HG03460 (cell line): ENCODE data around the gene KHDRBS2.

Experiments
- ATAC-seq: cut with Tn5 transposase; IDR thresholded peaks from one replicate; pipeline ENCODE4 v1.9.1; 2021; ENCODE audit not compliant: unreplicated experiment

KHDRBS2 gene

GRCh38 chr6:62039605-62040004, 246.4 kb downstream of the KHDRBS2 start:
- no peak for ATAC-seq

GRCh38 chr6:62037445-62037844, 248.6 kb downstream of the KHDRBS2 start:
- ATAC-seq = no peak

GRCh38 chr6:62035952-62036351, 250.1 kb downstream of the KHDRBS2 start:
- ATAC-seq = no peak

- ATAC-seq = no peak
Measured at GRCh38 chr6:62013719-62014118, 272.3 kb downstream of the KHDRBS2 start.

GRCh38 chr6:62009445-62009844, 276.6 kb downstream of the KHDRBS2 start:
- no peak for ATAC-seq

GRCh38 chr6:61989616-61990015, 296.4 kb downstream of the KHDRBS2 start:
- ATAC-seq = no peak

GRCh38 chr6:61980622-61981021, 305.4 kb downstream of the KHDRBS2 start:
- ATAC-seq = no peak

GRCh38 chr6:61977947-61978346, 308.1 kb downstream of the KHDRBS2 start:
- no peak for ATAC-seq

GRCh38 chr6:61977099-61977498, 308.9 kb downstream of the KHDRBS2 start:
- no peak for ATAC-seq

- ATAC-seq = no peak
Measured at GRCh38 chr6:61959196-61959595, 326.8 kb downstream of the KHDRBS2 start.

GRCh38 chr6:61953851-61954250, 332.2 kb downstream of the KHDRBS2 start:
- no peak for ATAC-seq

- no peak for ATAC-seq
Measured at GRCh38 chr6:61951586-61951985, 334.4 kb downstream of the KHDRBS2 start.

GRCh38 chr6:61950811-61951210, 335.2 kb downstream of the KHDRBS2 start:
- ATAC-seq = no peak

GRCh38 chr6:61949971-61950370, 336.1 kb downstream of the KHDRBS2 start:
- no peak for ATAC-seq

GRCh38 chr6:61949161-61949560, 336.9 kb downstream of the KHDRBS2 start:
- no peak for ATAC-seq

GRCh38 chr6:61947311-61947947, 338.6 kb downstream of the KHDRBS2 start:
- no peak for ATAC-seq

- no peak for ATAC-seq
Measured at GRCh38 chr6:61940919-61941318, 345.1 kb downstream of the KHDRBS2 start.

GRCh38 chr6:61935242-61935846, 350.7 kb downstream of the KHDRBS2 start:
- ATAC-seq = no peak

GRCh38 chr6:61909486-61909885, 376.5 kb downstream of the KHDRBS2 start:
- ATAC-seq = no peak

GRCh38 chr6:61901748-61902147, 384.3 kb downstream of the KHDRBS2 start:
- no peak for ATAC-seq

GRCh38 chr6:61894536-61894935, 391.5 kb downstream of the KHDRBS2 start:
- no peak for ATAC-seq

- no peak for ATAC-seq
Measured at GRCh38 chr6:61887423-61887822, 398.6 kb downstream of the KHDRBS2 start.
